GM23338 (cell line): ENCODE measurements around the gene ATOSA.

Source experiments
- ZNF114 ChIP-seq: fragments of 250-450 bp; sonication (Bioruptor Pico); IDR thresholded peaks from 2 replicates; pipeline ENCODE4 v1.5.0; 2020; ENCODE audit warnings: mild to moderate bottlenecking, moderate library complexity
- TF ChIP-seq, protein P1 (sequence below), 2 experiments: fragments of 200-600 bp in 1 of 2; sonication (generic) in 1 of 2; conservative IDR thresholded peaks; 2 replicates each; pipeline versions ENCODE4 v1.5.1 to v1.6.1; 2016 to 2017; ENCODE audit warnings: antibody characterized with exemption in 2 of 2, low read depth in 2 of 2, mild to moderate bottlenecking in 2 of 2, moderate library complexity in 1 of 2

DNA sequence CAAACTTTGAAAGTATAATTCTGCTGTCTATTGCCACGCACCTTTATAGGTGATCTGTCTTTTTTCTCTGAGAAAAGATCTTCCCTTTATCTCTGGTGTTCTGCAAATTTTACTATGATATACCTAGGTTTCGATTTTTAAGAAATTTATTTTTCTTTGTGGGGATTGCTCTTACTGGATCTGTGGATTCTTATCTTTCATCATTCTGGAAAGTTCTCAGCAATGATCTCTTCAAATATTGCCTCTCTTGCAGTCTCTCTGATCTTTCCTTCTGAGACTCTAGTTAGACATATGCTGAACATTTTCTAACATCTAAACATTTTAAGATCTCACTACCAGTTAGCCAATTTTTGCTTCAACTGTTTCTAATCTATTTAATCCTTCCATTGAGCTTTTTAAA lies 47.0 kb upstream of the ATOSA start:
- TF ChIP-seq, protein P1, sequence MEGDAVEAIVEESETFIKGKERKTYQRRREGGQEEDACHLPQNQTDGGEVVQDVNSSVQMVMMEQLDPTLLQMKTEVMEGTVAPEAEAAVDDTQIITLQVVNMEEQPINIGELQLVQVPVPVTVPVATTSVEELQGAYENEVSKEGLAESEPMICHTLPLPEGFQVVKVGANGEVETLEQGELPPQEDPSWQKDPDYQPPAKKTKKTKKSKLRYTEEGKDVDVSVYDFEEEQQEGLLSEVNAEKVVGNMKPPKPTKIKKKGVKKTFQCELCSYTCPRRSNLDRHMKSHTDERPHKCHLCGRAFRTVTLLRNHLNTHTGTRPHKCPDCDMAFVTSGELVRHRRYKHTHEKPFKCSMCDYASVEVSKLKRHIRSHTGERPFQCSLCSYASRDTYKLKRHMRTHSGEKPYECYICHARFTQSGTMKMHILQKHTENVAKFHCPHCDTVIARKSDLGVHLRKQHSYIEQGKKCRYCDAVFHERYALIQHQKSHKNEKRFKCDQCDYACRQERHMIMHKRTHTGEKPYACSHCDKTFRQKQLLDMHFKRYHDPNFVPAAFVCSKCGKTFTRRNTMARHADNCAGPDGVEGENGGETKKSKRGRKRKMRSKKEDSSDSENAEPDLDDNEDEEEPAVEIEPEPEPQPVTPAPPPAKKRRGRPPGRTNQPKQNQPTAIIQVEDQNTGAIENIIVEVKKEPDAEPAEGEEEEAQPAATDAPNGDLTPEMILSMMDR (conservative IDR thresholded peaks at IDR 0.05; ENCODE audit: low read depth in 2 of 2): no peak
- no peak for TF ChIP-seq ZNF114 (CRISPR knock-in tag)
